Gastrocnemius medialis (tissue), 4 donors: ENCODE results near the gene GABBR2.

Experiments used
- POLR2A ChIP-seq, 2 donors: fragments of 450-650 bp; IDR thresholded peaks; one replicate each; pipeline ENCODE4 v1.6.1; 2017; ENCODE audit warnings: antibody characterized with exemption in 2 of 2, mild to moderate bottlenecking in 2 of 2, moderate library complexity in 2 of 2
- TF ChIP-seq, protein P1 (sequence below), 5 experiments: fragments of 450-650 bp in 3 of 5; fragments of 200-600 bp in 2 of 5; sonication (generic) in 2 of 5; IDR thresholded peaks in 4 of 5; conservative IDR thresholded peaks in 1 of 5; 1 replicate in 4 of 5; 2 replicates in 1 of 5; pipeline ENCODE4 v1.5.1; 2016 to 2019; ENCODE audit warnings: antibody characterized with exemption in 5 of 5, mild to moderate bottlenecking in 3 of 5, moderate library complexity in 3 of 5

DNA sequence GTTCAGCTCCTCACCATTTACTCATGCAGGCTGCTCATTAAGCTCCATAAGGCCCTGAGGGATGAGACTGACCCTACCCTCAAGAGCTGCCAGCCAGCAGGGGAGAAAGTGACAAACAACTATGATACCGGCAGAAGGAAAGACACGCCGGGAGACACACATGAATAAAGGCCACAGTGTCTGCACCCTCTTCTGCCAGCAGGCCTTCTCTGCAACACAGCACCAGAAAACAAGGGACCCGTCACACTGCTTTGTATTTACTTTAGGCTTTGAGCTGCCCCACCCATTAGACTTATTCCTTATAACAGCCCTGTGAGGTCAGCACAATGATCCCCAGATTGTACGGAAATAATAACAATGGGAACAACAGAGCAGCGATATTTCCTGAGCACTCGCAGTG is 7.2 kb downstream of the GABBR2 start:
- TF ChIP-seq, protein P1, sequence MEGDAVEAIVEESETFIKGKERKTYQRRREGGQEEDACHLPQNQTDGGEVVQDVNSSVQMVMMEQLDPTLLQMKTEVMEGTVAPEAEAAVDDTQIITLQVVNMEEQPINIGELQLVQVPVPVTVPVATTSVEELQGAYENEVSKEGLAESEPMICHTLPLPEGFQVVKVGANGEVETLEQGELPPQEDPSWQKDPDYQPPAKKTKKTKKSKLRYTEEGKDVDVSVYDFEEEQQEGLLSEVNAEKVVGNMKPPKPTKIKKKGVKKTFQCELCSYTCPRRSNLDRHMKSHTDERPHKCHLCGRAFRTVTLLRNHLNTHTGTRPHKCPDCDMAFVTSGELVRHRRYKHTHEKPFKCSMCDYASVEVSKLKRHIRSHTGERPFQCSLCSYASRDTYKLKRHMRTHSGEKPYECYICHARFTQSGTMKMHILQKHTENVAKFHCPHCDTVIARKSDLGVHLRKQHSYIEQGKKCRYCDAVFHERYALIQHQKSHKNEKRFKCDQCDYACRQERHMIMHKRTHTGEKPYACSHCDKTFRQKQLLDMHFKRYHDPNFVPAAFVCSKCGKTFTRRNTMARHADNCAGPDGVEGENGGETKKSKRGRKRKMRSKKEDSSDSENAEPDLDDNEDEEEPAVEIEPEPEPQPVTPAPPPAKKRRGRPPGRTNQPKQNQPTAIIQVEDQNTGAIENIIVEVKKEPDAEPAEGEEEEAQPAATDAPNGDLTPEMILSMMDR (IDR thresholded peaks at IDR 0.05 in 4 of 5, conservative IDR thresholded peaks at IDR 0.05 in 1 of 5), result no peak
- no peak for TF ChIP-seq POLR2A (IDR thresholded peaks at IDR 0.05)
